Measurements from ENCODE around the gene TLE2.

The TLE2 gene

DNA sequence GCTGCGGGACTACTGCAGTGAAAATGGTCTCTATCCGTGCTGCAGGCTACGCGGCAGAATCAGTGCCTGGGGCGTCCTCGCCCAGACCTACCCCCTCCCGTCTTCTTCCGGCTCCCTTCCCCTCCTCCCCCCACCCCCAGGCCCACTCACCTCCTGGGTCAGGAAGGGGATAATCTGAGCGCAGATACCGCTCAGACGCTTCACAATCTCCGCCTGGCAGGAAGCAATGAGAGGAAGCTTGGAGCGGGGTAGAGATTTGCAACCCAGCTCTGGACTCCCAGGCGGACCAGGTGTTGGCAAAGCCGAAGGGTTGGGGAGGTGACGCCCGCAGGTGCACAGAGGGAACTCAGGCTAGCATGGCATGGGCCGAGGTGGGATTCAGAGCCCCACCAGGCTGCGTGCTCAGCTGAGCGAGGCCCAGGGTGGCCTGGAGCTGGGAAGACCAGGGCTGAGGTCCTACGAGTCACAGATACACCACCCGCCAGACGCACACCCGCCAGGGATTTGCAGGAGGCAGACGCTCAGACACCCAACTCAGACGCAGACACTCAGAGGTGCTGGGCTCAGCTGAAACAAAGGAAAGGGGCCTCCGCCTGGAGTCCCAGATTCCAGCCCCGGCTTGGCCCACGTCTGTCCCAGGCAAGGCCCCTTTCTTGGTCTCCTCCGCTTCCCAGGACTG, 4.1 kb downstream of the TLE2 start:
- Histone ChIP-seq H3K9ac (ENCODE audit: low read length) (no peak overlapping the region), H3K27me3 (ENCODE audit: low read length) (no peaks in the 10 kb centered on the region), H4K20me1 (ENCODE audit: low read depth, low read length) (no peaks in the 10 kb centered on the region), H3K9me2 (replicated peaks; ENCODE audit: insufficient read depth, low read length) (no peaks in the 10 kb centered on the region), H2AFZ (ENCODE audit: low read depth, low read length, severe bottlenecking) (no peak overlapping the region), H3K36me3 (ENCODE audit: low read length) (no peaks in the 10 kb centered on the region), H3K4me3 (ENCODE audit: insufficient read depth, low read length, poor library complexity, severe bottlenecking) (no peak overlapping the region), H3K9me3 (ENCODE audit: insufficient read depth, low read length) (no peaks in the 10 kb centered on the region), H3K4me2 (ENCODE audit: low read depth, low read length, poor library complexity, severe bottlenecking) (no peak overlapping the region), H3K27ac (ENCODE audit: low read depth, low read length) (no peak overlapping the region), H3F3A (ENCODE audit: insufficient read depth) (no peaks in the 10 kb centered on the region), H3K79me2 (ENCODE audit: insufficient read depth, low read length) (no peaks in the 10 kb centered on the region)
- TF ChIP-seq, protein P1, sequence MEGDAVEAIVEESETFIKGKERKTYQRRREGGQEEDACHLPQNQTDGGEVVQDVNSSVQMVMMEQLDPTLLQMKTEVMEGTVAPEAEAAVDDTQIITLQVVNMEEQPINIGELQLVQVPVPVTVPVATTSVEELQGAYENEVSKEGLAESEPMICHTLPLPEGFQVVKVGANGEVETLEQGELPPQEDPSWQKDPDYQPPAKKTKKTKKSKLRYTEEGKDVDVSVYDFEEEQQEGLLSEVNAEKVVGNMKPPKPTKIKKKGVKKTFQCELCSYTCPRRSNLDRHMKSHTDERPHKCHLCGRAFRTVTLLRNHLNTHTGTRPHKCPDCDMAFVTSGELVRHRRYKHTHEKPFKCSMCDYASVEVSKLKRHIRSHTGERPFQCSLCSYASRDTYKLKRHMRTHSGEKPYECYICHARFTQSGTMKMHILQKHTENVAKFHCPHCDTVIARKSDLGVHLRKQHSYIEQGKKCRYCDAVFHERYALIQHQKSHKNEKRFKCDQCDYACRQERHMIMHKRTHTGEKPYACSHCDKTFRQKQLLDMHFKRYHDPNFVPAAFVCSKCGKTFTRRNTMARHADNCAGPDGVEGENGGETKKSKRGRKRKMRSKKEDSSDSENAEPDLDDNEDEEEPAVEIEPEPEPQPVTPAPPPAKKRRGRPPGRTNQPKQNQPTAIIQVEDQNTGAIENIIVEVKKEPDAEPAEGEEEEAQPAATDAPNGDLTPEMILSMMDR (IDR thresholded peaks at IDR 0.05; ENCODE audit: insufficient read depth, low read length, poor library complexity, severe bottlenecking), result no peak
- no peak for TF ChIP-seq EZH2phosphoT487 (conservative IDR thresholded peaks at IDR 0.05; ENCODE audit: low read length)

DNA sequence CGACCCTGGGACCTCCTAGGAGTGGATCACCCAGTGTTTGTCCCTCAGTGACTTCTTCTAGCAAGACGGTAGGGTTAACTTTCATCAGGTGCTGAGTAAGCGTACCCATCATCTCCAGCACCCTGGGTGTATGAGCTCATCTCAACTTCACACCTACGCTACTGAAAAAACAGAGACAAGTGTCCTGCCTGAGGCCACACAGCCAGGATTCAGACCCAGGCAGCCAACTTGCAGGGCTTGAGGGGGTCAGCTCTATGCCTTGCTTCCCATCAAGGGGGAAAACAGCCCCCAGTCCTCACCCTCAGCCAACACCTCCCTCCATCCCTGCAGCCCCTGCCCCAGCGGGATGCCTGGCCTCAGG, 4.6 kb downstream of the TLE2 start:
- Histone ChIP-seq H3K4me2 (ENCODE audit: low read depth, low read length, poor library complexity, severe bottlenecking) (no peak overlapping the region), H2AFZ (ENCODE audit: low read depth, low read length, severe bottlenecking) (no peak overlapping the region), H3K79me2 (ENCODE audit: insufficient read depth, low read length) (no peaks in the 10 kb centered on the region), H3K9ac (ENCODE audit: low read length) (no peak overlapping the region), H3K9me3 (ENCODE audit: insufficient read depth, low read length) (no peaks in the 10 kb centered on the region), H3K36me3 (ENCODE audit: low read length) (no peaks in the 10 kb centered on the region), H3K27me3 (ENCODE audit: low read length) (no peaks in the 10 kb centered on the region), H3F3A (ENCODE audit: insufficient read depth) (no peaks in the 10 kb centered on the region), H3K4me3 (ENCODE audit: insufficient read depth, low read length, poor library complexity, severe bottlenecking) (no peak overlapping the region), H4K20me1 (ENCODE audit: low read depth, low read length) (no peaks in the 10 kb centered on the region), H3K27ac (ENCODE audit: low read depth, low read length) (no peak overlapping the region), H3K9me2 (replicated peaks; ENCODE audit: insufficient read depth, low read length) (no peaks in the 10 kb centered on the region)
- TF ChIP-seq, protein P1 (IDR thresholded peaks at IDR 0.05; ENCODE audit: insufficient read depth, low read length, poor library complexity, severe bottlenecking), result no peak
- no peak for TF ChIP-seq EZH2phosphoT487 (conservative IDR thresholded peaks at IDR 0.05; ENCODE audit: low read length)

GRCh38 chr19:3020321-3020960, 8.6 kb downstream of the TLE2 start:
- no peaks in the 10 kb centered on the region for H3K79me2 ChIP-seq (ENCODE audit: insufficient read depth, low read length)
- no peak overlapping the region for H3K4me3 ChIP-seq (ENCODE audit: insufficient read depth, low read length, poor library complexity, severe bottlenecking)
- H3K27ac ChIP-seq (ENCODE audit: low read depth, low read length), result no peak overlapping the region
- TF ChIP-seq EZH2phosphoT487 (conservative IDR thresholded peaks at IDR 0.05; ENCODE audit: low read length), result no peak
- TF ChIP-seq, protein P1 (IDR thresholded peaks at IDR 0.05; ENCODE audit: insufficient read depth, low read length, poor library complexity, severe bottlenecking), result no peak
- no peaks in the 10 kb centered on the region for H3K9me3 ChIP-seq (ENCODE audit: insufficient read depth, low read length)
- H3K9ac ChIP-seq (ENCODE audit: low read length), result no peak overlapping the region
- no peaks in the 10 kb centered on the region for H4K20me1 ChIP-seq (ENCODE audit: low read depth, low read length)
- no peaks in the 10 kb centered on the region for H3K36me3 ChIP-seq (ENCODE audit: low read length)
- no peaks in the 10 kb centered on the region for H3F3A ChIP-seq (ENCODE audit: insufficient read depth)
- no peaks in the 10 kb centered on the region for H3K9me2 ChIP-seq (replicated peaks; ENCODE audit: insufficient read depth, low read length)
- H3K27me3 ChIP-seq (ENCODE audit: low read length), result no peaks in the 10 kb centered on the region
- H3K4me2 ChIP-seq (ENCODE audit: low read depth, low read length, poor library complexity, severe bottlenecking), result no peak overlapping the region
- no peak overlapping the region for H2AFZ ChIP-seq (ENCODE audit: low read depth, low read length, severe bottlenecking)

All from SU-DHL-6 (cell line).